DND-41 (cell line): ENCODE results near the gene NKAPL.
A peak's percentile ranks its signal among the peaks of the same experiment; 100 is the strongest.

Experiments
- ATAC-seq: fragments of 200-7000 bp; cut with Tn5 transposase; 3 replicates; pipeline ENCODE4 v1.9.1; 2021; ENCODE audit warnings: low read depth; ENCODE audit not compliant: insufficient read depth
- DNase-seq: peaks from one replicate; pipeline ENCODE4 v3.0.0-alpha.2; 2020
- H2AFZ ChIP-seq: 2 replicates; pipeline ENCODE4 v1.6.0; 2012; ENCODE audit warnings: low read depth, low read length
- H3K27ac ChIP-seq: 2 replicates; pipeline ENCODE4 v1.5.1; 2012; ENCODE audit warnings: low read length, inconsistent platforms
- H3K27me3 ChIP-seq: fragments of 200-600 bp; sonication (generic); 2 replicates; pipeline ENCODE4 v1.6.0; 2012; ENCODE audit warnings: low read length, mild to moderate bottlenecking, inconsistent platforms; ENCODE audit not compliant: insufficient read depth, poor library complexity
- H3K36me3 ChIP-seq: 2 replicates; pipeline ENCODE4 v1.5.1; 2012; ENCODE audit warnings: low read length, inconsistent platforms; ENCODE audit not compliant: insufficient read depth
- H3K4me1 ChIP-seq: 2 replicates; pipeline ENCODE4 v1.5.1; 2012; ENCODE audit warnings: mild to moderate bottlenecking, low read length; ENCODE audit not compliant: insufficient read depth
- H3K4me2 ChIP-seq: 2 replicates; pipeline ENCODE4 v1.6.0; 2012; ENCODE audit warnings: mild to moderate bottlenecking, moderate library complexity, low read length, inconsistent platforms; ENCODE audit not compliant: insufficient read depth
- H3K4me3 ChIP-seq, 2 experiments: fragments of 200-600 bp in 1 of 2; shearing (Covaris generic) in 1 of 2; 2 replicates each; pipeline ENCODE4 v1.5.1; 2012 to 2016; ENCODE audit warnings: inconsistent platforms in 2 of 2, low read length in 2 of 2, mild to moderate bottlenecking in 2 of 2, low read depth in 1 of 2, moderate library complexity in 1 of 2
- H3K79me2 ChIP-seq: 2 replicates; pipeline ENCODE4 v1.6.0; 2012; ENCODE audit warnings: low read length, inconsistent platforms; ENCODE audit not compliant: insufficient read depth
- H3K9ac ChIP-seq: 2 replicates; pipeline ENCODE4 v1.6.0; 2012; ENCODE audit warnings: low read depth, mild to moderate bottlenecking, inconsistent platforms, low read length, moderate library complexity
- H3K9me3 ChIP-seq: 2 replicates; pipeline ENCODE4 v1.5.1; 2012; ENCODE audit warnings: low read length, moderate library complexity, mild to moderate bottlenecking, inconsistent platforms; ENCODE audit not compliant: insufficient read depth, severe bottlenecking
- H4K20me1 ChIP-seq: 2 replicates; pipeline ENCODE4 v1.6.0; 2012; ENCODE audit warnings: low read length; ENCODE audit not compliant: insufficient read depth
- EZH2 ChIP-seq: IDR thresholded peaks from 3 replicates; pipeline ENCODE4 v1.6.1; 2012; ENCODE audit warnings: borderline replicate concordance, low read depth, mild to moderate bottlenecking, moderate library complexity, low read length, inconsistent platforms; ENCODE audit not compliant: severe bottlenecking
- TF ChIP-seq, protein P1 (sequence below): IDR thresholded peaks from 2 replicates; pipeline ENCODE4 v1.5.1; 2012; ENCODE audit warnings: borderline replicate concordance, low read length, moderate library complexity, mild to moderate bottlenecking; ENCODE audit not compliant: poor library complexity, severe bottlenecking; ENCODE audit errors: extremely low read depth

Gene NKAPL

DNA sequence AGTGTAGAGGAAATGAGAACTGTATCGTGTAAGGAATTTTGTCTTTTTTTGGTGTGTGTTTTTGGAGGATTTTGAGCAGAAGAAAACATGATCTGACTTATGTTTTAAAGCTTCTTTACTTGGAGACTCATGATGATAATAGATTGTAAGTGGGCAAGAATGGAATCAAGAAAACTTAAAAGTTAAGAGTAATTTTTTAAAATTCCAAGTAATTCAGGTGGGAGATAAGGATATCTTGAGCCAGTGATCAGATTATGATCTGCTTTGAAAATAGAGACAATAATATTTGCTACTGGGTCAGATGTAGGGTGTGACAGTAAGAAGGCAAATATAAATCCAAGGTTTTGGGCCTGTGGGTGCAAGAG, 8.6 kb downstream of the NKAPL start:
- peaks cover 32% of the 10 kb centered on the region for H3K4me1 ChIP-seq
- H2AFZ ChIP-seq: peak overlapping the region; percentile 99
- peak overlapping the region; percentile 95 for H3K27ac ChIP-seq
- H3K4me2 ChIP-seq: peak overlapping the region; percentile 85
- TF ChIP-seq, protein P1, sequence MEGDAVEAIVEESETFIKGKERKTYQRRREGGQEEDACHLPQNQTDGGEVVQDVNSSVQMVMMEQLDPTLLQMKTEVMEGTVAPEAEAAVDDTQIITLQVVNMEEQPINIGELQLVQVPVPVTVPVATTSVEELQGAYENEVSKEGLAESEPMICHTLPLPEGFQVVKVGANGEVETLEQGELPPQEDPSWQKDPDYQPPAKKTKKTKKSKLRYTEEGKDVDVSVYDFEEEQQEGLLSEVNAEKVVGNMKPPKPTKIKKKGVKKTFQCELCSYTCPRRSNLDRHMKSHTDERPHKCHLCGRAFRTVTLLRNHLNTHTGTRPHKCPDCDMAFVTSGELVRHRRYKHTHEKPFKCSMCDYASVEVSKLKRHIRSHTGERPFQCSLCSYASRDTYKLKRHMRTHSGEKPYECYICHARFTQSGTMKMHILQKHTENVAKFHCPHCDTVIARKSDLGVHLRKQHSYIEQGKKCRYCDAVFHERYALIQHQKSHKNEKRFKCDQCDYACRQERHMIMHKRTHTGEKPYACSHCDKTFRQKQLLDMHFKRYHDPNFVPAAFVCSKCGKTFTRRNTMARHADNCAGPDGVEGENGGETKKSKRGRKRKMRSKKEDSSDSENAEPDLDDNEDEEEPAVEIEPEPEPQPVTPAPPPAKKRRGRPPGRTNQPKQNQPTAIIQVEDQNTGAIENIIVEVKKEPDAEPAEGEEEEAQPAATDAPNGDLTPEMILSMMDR: no peak
- no peak for TF ChIP-seq EZH2
- DNase-seq: no peak
- peaks cover 11% of the 10 kb centered on the region for H3K36me3 ChIP-seq
- no peak for ATAC-seq
- no peaks in the 10 kb centered on the region for H3K9me3 ChIP-seq
- peak overlapping the region; percentile 88 for H3K9ac ChIP-seq
- no peaks in the 10 kb centered on the region for H4K20me1 ChIP-seq
- H3K4me3 ChIP-seq: peak overlapping the region; percentile 93 to 97
- H3K79me2 ChIP-seq: peaks cover 28% of the 10 kb centered on the region
- H3K27me3 ChIP-seq: no peaks in the 10 kb centered on the region

DNA sequence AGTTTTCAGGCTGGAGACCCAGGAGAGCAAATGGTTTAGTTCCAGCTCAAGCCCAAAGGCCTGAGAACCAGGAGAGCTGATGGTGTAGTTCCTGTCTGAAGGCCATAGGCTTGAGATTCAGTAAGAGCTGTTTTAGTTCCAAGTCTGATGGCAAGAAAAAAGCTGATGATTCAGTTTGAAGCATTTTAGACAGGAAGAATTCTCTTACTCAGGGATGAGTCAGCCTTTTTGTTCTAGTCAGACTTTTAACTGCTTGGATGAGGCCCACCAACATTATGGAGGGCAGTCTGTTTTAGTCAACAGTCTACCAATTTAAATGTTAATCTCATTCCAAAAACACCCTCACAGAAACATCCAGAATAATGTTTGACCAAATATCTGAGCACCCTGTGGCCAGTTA, 10.4 kb downstream of the NKAPL start:
- Histone ChIP-seq H3K27ac (no peak overlapping the region), H3K9ac (no peak overlapping the region), H4K20me1 (no peaks in the 10 kb centered on the region), H3K27me3 (no peaks in the 10 kb centered on the region), H3K4me2 (0 out of 2 replicates have a peak overlapping the region, but pooled peaks have one; percentile 23), H3K9me3 (no peaks in the 10 kb centered on the region), H3K79me2 (peaks cover 28% of the 10 kb centered on the region), H2AFZ (no peak overlapping the region), H3K4me3 (no peak overlapping the region), H3K4me1 (peaks cover 32% of the 10 kb centered on the region), H3K36me3 (peaks cover 27% of the 10 kb centered on the region)
- no peak for TF ChIP-seq EZH2
- TF ChIP-seq, protein P1: no peak
- DNase-seq (no peak), ATAC-seq (no peak)

DNA sequence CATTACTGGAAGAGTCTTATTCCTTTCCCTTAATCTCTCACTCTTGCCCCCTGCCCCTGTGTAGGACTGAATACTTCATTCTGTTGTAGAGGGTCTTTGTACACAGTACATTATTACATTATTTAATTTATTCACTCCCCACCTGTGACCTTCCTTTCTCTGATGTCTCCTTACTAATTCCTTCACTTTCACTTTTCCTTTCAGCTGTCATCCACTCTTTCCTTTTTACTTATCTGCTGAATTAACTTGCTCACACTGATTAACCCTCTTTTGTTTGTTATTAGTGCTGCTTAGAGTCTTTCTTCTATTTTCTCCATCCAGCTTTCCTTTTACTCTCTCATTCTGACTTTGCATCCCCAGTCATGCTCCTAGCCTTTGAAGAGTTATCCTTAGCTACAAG, 15.8 kb downstream of the NKAPL start:
- Histone ChIP-seq H2AFZ (no peak overlapping the region), H3K4me3 (no peak overlapping the region), H3K4me2 (no peak overlapping the region), H4K20me1 (no peaks in the 10 kb centered on the region), H3K27me3 (no peaks in the 10 kb centered on the region), H3K79me2 (0 out of 2 replicates have a peak, but pooled peaks cover 5% of the 10 kb centered on the region), H3K27ac (no peak overlapping the region), H3K4me1 (no peaks in the 10 kb centered on the region), H3K9me3 (no peaks in the 10 kb centered on the region), H3K36me3 (peaks cover 48% of the 10 kb centered on the region), H3K9ac (no peak overlapping the region)
- DNase-seq (no peak), ATAC-seq (peak; percentile 48; the same call in 2 of the 3 replicates)
- TF ChIP-seq EZH2: no peak
- TF ChIP-seq, protein P1: no peak

DNA sequence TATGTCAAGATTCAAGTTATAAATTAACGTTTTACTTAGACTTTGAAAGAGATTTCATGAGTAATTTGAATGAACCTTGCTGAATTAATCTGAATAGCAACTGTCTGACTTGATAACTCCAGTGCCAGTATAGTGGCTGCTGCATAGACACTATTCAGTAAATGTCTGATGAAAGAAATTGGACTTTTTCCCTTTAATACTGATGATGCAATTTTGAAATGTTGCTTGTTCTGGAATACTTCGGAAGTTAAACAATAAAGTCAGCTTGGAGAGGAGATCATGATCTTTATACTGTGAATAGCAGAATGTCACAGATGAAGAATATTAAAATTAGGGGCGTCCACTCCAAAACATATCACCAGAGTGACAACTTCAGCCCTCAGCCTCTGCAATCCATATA, 18.6 kb downstream of the NKAPL start:
- Histone ChIP-seq H3K4me3 (no peak overlapping the region), H3K27ac (no peak overlapping the region), H3K9ac (no peak overlapping the region), H2AFZ (no peak overlapping the region), H3K4me2 (no peak overlapping the region), H4K20me1 (no peaks in the 10 kb centered on the region), H3K4me1 (peaks cover 18% of the 10 kb centered on the region), H3K9me3 (no peaks in the 10 kb centered on the region), H3K27me3 (no peaks in the 10 kb centered on the region), H3K36me3 (peaks cover 36% of the 10 kb centered on the region), H3K79me2 (peaks cover 14% of the 10 kb centered on the region)
- DNase-seq: no peak
- no peak for ATAC-seq
- no peak for TF ChIP-seq EZH2
- TF ChIP-seq, protein P1: no peak
